ENCODE data around the gene PDS5A. TPM values are rescaled to one million over a fixed set of nuclear protein-coding genes. Genes with fewer than 3 reads are reported as not detected.
"Not testable (repeated sequence)": the region's sequence is repeated elsewhere in the genome, so short reads cannot be mapped to it uniquely, and the experiment has no call there.

Gene PDS5A
- total and polyA plus RNA-seq, 2 donors from 2014 or later = 13.1 to 59.8 TPM

DNA sequence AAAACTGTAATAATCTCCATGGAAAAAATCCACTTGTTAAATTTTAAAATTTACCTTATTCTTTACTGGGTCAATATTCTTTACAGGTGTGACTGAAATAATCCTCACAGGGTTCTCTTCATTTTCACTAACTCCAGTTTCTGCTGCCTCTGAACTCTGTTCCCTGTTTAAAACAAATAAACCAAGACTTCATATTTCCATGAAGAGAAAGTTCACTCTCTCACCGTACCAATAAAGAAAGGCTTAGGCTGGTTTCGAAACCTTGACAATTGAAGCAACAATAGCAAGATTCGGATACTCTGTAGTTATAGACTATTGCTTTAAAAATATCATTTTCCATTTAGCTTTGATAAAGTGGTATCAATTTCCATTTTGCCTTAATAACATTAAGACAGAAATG is 135.8 kb downstream of the PDS5A start:
- H3K27ac ChIP-seq (ENCODE audit: low read depth in 2 of 2, low read length in 2 of 2) = no peak overlapping the region
- no peaks in the 10 kb centered on the region for H3K4me1 ChIP-seq (ENCODE audit: control insufficient read depth in 2 of 3, insufficient read depth in 2 of 3, low read depth in 1 of 3, low read length in 3 of 3)
- TF ChIP-seq, protein P1, sequence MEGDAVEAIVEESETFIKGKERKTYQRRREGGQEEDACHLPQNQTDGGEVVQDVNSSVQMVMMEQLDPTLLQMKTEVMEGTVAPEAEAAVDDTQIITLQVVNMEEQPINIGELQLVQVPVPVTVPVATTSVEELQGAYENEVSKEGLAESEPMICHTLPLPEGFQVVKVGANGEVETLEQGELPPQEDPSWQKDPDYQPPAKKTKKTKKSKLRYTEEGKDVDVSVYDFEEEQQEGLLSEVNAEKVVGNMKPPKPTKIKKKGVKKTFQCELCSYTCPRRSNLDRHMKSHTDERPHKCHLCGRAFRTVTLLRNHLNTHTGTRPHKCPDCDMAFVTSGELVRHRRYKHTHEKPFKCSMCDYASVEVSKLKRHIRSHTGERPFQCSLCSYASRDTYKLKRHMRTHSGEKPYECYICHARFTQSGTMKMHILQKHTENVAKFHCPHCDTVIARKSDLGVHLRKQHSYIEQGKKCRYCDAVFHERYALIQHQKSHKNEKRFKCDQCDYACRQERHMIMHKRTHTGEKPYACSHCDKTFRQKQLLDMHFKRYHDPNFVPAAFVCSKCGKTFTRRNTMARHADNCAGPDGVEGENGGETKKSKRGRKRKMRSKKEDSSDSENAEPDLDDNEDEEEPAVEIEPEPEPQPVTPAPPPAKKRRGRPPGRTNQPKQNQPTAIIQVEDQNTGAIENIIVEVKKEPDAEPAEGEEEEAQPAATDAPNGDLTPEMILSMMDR (IDR thresholded peaks at IDR 0.05; ENCODE audit: borderline replicate concordance, extremely low read depth, insufficient read depth) = no peak
- H3K9ac ChIP-seq (ENCODE audit: low read length in 3 of 3) = no peak overlapping the region
- intact Hi-C loops (cut with DNase I) = no loop called here
- peaks cover 2 to 36% (median 9%) of the 10 kb centered on the region in 3 donors for H3K36me3 ChIP-seq (ENCODE audit: control insufficient read depth in 2 of 3, insufficient read depth in 3 of 3, low read length in 3 of 3)
- H3K4me3 ChIP-seq (ENCODE audit: low read length in 3 of 3) = no peak overlapping the region
- H3K9me3 ChIP-seq (ENCODE audit: control insufficient read depth in 2 of 3, insufficient read depth in 1 of 3, low read length in 3 of 3) = no peaks in the 10 kb centered on the region
- no peak for FAIRE-seq
- H3K27me3 ChIP-seq (ENCODE audit: control insufficient read depth, insufficient read depth, low read length) = no peaks in the 10 kb centered on the region
- DNase-seq = no peak

DNA sequence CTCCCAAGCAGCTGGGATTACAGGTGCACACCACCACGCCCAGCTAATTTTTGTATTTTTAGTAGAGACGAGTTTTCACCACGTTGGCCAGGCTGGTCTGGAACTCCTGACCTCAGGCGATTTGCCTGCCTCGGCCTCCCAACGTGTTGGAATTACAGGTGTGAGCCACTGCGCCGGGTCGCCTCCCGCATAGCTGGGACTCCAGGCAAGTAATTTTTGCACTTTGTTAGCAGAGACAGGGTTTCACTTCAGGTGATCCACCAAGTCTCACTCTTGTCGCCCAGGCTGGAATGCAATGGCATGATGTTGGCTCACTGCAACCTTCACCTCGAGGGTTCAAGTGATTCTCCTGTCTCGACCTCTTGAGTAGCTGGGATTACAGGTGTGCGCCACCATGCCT is 137.2 kb downstream of the PDS5A start:
- H3K4me3 ChIP-seq (ENCODE audit: low read length in 3 of 3); FAIRE-seq; H3K9ac ChIP-seq (ENCODE audit: low read length in 3 of 3); H3K4me1 ChIP-seq (ENCODE audit: control insufficient read depth in 2 of 3, insufficient read depth in 2 of 3, low read depth in 1 of 3, low read length in 3 of 3); H3K9me3 ChIP-seq (ENCODE audit: control insufficient read depth in 2 of 3, insufficient read depth in 1 of 3, low read length in 3 of 3); H3K27me3 ChIP-seq (ENCODE audit: control insufficient read depth, insufficient read depth, low read length); intact Hi-C loops (cut with DNase I); H3K27ac ChIP-seq (ENCODE audit: low read depth in 2 of 2, low read length in 2 of 2); DNase-seq: not testable (repeated sequence)
- peaks cover 5 to 44% (median 11%) of the 10 kb centered on the region in 3 donors for H3K36me3 ChIP-seq (ENCODE audit: control insufficient read depth in 2 of 3, insufficient read depth in 3 of 3, low read length in 3 of 3)

DNA sequence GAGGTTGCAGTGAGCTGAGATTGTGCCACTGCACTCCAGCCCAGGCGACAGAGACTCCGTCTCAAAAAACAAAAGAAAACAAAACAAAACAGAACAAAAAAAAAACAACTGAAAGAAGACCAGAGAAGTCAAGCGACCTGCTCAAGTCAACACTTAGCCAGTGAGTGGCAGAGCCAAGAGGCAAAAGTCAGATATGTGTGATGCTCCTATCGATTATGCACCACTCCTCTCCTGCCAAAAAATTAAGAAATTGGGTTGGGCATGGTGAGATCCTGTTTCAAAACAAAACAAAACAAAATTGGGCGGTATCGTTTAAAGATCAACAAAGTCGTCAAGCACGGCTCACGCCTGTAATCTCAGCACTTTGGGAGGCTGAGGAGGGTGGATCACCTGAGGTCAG is 137.7 kb downstream of the PDS5A start:
- no peaks in the 10 kb centered on the region for H3K9me3 ChIP-seq (ENCODE audit: control insufficient read depth in 2 of 3, insufficient read depth in 1 of 3, low read length in 3 of 3)
- intact Hi-C loops (cut with DNase I) = no loop called here
- FAIRE-seq (no peak), DNase-seq (no peak)
- H3K4me1 ChIP-seq (ENCODE audit: control insufficient read depth in 2 of 3, insufficient read depth in 2 of 3, low read depth in 1 of 3, low read length in 3 of 3) = no peaks in the 10 kb centered on the region
- no peak overlapping the region for H3K4me3 ChIP-seq (ENCODE audit: low read length in 3 of 3)
- no peak overlapping the region for H3K27ac ChIP-seq (ENCODE audit: low read depth in 2 of 2, low read length in 2 of 2)
- TF ChIP-seq, protein P1 (IDR thresholded peaks at IDR 0.05; ENCODE audit: borderline replicate concordance, extremely low read depth, insufficient read depth) = no peak
- peaks cover 5 to 44% (median 11%) of the 10 kb centered on the region in 3 donors for H3K36me3 ChIP-seq (ENCODE audit: control insufficient read depth in 2 of 3, insufficient read depth in 3 of 3, low read length in 3 of 3)
- H3K27me3 ChIP-seq (ENCODE audit: control insufficient read depth, insufficient read depth, low read length) = no peaks in the 10 kb centered on the region
- H3K9ac ChIP-seq (ENCODE audit: low read length in 3 of 3) = no peak overlapping the region

DNA sequence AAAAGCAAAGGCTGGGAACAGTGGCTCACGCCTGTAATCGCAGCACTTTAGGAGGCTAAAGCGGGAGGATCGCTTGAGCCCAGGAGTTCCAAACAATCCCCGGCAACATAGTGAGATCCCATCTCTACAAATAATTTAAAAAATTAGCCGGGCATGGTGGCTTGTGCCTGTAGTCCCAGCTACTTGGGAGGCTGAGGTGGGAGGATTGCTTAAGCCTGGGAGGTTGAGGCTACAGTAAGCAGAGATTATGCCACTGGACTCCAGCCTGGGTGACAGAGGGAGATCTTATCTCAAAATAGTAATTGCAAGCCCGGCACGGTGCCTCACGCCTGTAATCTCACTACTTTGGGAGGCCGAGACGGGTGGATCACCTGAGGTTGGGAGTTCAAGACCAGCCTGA is 139.3 kb downstream of the PDS5A start:
- H3K9ac ChIP-seq (ENCODE audit: low read length in 3 of 3); H3K27ac ChIP-seq (ENCODE audit: low read depth in 2 of 2, low read length in 2 of 2); DNase-seq; H3K4me3 ChIP-seq (ENCODE audit: low read length in 3 of 3); H3K9me3 ChIP-seq (ENCODE audit: control insufficient read depth in 2 of 3, insufficient read depth in 1 of 3, low read length in 3 of 3); H3K27me3 ChIP-seq (ENCODE audit: control insufficient read depth, insufficient read depth, low read length); H3K4me1 ChIP-seq (ENCODE audit: control insufficient read depth in 2 of 3, insufficient read depth in 2 of 3, low read depth in 1 of 3, low read length in 3 of 3); intact Hi-C loops (cut with DNase I); FAIRE-seq: not testable (repeated sequence)
- H3K36me3 ChIP-seq (ENCODE audit: control insufficient read depth in 2 of 3, insufficient read depth in 3 of 3, low read length in 3 of 3) = peaks cover 5 to 36% (median 11%) of the 10 kb centered on the region in 3 donors

DNA sequence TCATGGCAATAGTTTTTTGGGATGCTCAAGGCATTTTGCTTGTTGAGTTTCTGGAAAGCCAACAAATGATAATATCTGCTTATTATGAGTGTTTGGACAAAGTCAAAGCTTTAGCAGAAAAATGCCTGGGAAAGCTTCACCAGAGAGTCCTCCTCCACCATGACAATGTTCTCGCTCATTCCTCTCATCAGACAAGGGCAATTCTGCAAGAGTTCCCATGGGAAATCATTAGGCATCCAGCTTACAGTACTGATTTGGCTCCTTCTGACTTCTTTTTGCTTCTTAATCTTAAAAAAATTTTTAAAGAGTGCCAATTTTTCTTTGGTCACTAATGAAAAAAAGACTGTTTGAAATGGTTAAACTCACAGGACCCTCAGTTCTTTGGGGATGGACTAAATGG is 143.4 kb downstream of the PDS5A start:
- H3K9me3 ChIP-seq (ENCODE audit: control insufficient read depth in 2 of 3, insufficient read depth in 1 of 3, low read length in 3 of 3) = no peaks in the 10 kb centered on the region
- no peak for DNase-seq
- peaks cover 3 to 28% (median 6%) of the 10 kb centered on the region in 3 donors for H3K36me3 ChIP-seq (ENCODE audit: control insufficient read depth in 2 of 3, insufficient read depth in 3 of 3, low read length in 3 of 3)
- intact Hi-C loops (cut with DNase I) = no loop called here
- no peak overlapping the region for H3K9ac ChIP-seq (ENCODE audit: low read length in 3 of 3)
- no peak overlapping the region for H3K4me3 ChIP-seq (ENCODE audit: low read length in 3 of 3)
- H3K27me3 ChIP-seq (ENCODE audit: control insufficient read depth, insufficient read depth, low read length) = no peaks in the 10 kb centered on the region
- FAIRE-seq = no peak
- no peaks in the 10 kb centered on the region for H3K4me1 ChIP-seq (ENCODE audit: control insufficient read depth in 2 of 3, insufficient read depth in 2 of 3, low read depth in 1 of 3, low read length in 3 of 3)
- H3K27ac ChIP-seq (ENCODE audit: low read depth in 2 of 2, low read length in 2 of 2) = no peak overlapping the region
- TF ChIP-seq, protein P1 (IDR thresholded peaks at IDR 0.05; ENCODE audit: borderline replicate concordance, extremely low read depth, insufficient read depth) = no peak

Data from kidney (tissue), 14 donors.